ENCODE results near the gene CLTB.
A peak's percentile ranks its signal among the peaks of the same experiment; 100 is the strongest.

CLTB gene

DNA sequence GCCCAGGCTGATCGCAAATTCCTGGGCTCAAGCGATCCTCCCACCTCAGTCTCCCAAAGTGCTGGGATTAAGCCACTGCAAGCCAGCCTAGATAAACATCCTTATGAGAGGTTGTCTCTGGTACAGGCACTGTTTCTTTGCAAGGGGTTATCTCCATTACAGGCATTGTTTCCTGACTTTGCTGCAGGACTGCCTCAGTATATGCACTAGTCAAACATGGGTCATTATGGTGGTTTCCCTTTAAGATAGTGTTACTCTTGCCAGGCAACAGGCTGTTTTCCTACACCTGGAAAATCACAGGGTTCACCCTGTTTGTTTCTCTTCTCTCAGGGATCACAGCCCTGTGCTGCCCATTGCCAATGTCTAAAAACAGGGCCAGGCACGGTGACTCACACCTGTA lies 7.8 kb upstream of the CLTB start:
- TF ChIP-seq, protein P1, sequence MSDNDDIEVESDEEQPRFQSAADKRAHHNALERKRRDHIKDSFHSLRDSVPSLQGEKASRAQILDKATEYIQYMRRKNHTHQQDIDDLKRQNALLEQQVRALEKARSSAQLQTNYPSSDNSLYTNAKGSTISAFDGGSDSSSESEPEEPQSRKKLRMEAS (IDR thresholded peaks at IDR 0.05; ENCODE audit: low read depth, low read length), result no peak
- no peak for TF ChIP-seq POLR2A (IDR thresholded peaks at IDR 0.05; ENCODE audit: extremely low read depth, insufficient read length)
- no peak for TF ChIP-seq CTCF (IDR thresholded peaks at IDR 0.05; ENCODE audit: low read depth, low read length)
- no peak for TF ChIP-seq MYC (IDR thresholded peaks at IDR 0.05; ENCODE audit: low read depth, low read length)
- H3K4me3 ChIP-seq (ENCODE audit: low read depth, low read length), result no peak overlapping the region
- no peak for DNase-seq (ENCODE audit: low read depth)

- no peak for DNase-seq (ENCODE audit: low read depth)
- no peak overlapping the region for H3K4me3 ChIP-seq (ENCODE audit: low read depth, low read length)
- TF ChIP-seq POLR2A (IDR thresholded peaks at IDR 0.05; ENCODE audit: extremely low read depth, insufficient read length) (no peak), CTCF (IDR thresholded peaks at IDR 0.05; ENCODE audit: low read depth, low read length) (no peak), MYC (IDR thresholded peaks at IDR 0.05; ENCODE audit: low read depth, low read length) (no peak)
- TF ChIP-seq, protein P1 (IDR thresholded peaks at IDR 0.05; ENCODE audit: low read depth, low read length), result no peak
These were observed 4.7 kb upstream of the CLTB start for GRCh38 chr5:176420972-176421544.

DNA sequence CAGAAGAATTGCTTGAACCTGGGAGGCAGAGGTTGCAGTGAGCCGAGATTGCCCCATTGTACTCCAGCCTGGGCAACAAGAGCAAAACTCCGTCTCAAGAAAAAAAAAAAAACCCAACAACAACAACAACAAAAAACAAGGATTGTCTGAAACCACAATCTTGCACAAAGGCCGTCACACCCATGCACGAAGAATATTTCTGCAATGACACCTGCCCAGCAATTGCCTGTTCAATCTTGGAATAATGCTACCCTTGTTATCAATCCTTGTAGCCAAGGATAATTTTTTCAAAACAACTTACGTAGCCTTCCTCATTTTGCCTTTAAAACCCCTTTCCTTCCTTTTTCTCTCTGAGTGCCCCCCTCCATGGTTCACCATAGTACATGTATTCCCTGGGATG lies 3.7 kb upstream of the CLTB start:
- DNase-seq (ENCODE audit: low read depth), result no peak
- no peak overlapping the region for H3K4me3 ChIP-seq (ENCODE audit: low read depth, low read length)
- no peak for TF ChIP-seq MYC (IDR thresholded peaks at IDR 0.05; ENCODE audit: low read depth, low read length)
- TF ChIP-seq POLR2A (IDR thresholded peaks at IDR 0.05; ENCODE audit: extremely low read depth, insufficient read length), result no peak
- TF ChIP-seq, protein P1 (IDR thresholded peaks at IDR 0.05; ENCODE audit: low read depth, low read length), result no peak
- no peak for TF ChIP-seq CTCF (IDR thresholded peaks at IDR 0.05; ENCODE audit: low read depth, low read length)

DNA sequence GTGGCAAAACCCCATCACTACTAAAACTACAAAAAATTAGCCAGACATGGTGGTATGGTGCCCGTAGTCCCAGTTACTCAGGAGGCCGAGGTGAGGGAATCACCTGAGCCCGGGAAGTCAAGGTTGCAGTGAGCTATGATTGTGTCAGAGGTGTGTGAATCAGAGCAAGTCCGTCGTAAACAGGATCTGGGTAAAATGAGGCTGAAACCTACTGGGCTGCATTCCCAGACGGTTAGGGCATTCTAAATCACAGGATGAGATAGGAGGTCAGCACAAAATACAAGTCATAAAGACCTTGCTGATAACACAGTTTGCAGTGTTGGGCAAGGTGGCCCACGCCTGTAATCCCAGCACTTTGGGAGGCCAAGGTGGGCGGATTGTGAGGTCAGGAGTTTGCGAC lies 1.9 kb upstream of the CLTB start:
- TF ChIP-seq CTCF (IDR thresholded peaks at IDR 0.05; ENCODE audit: low read depth, low read length) (no peak), POLR2A (IDR thresholded peaks at IDR 0.05; ENCODE audit: extremely low read depth, insufficient read length) (no peak), MYC (IDR thresholded peaks at IDR 0.05; ENCODE audit: low read depth, low read length) (no peak)
- TF ChIP-seq, protein P1 (IDR thresholded peaks at IDR 0.05; ENCODE audit: low read depth, low read length), result no peak
- DNase-seq (ENCODE audit: low read depth), result no peak
- no peak overlapping the region for H3K4me3 ChIP-seq (ENCODE audit: low read depth, low read length)

- peak overlapping the region; percentile 42 for H3K4me3 ChIP-seq (ENCODE audit: low read depth, low read length)
- no peak for TF ChIP-seq MYC (IDR thresholded peaks at IDR 0.05; ENCODE audit: low read depth, low read length)
- TF ChIP-seq, protein P1 (IDR thresholded peaks at IDR 0.05; ENCODE audit: low read depth, low read length), result no peak
- TF ChIP-seq CTCF (IDR thresholded peaks at IDR 0.05; ENCODE audit: low read depth, low read length), result no peak
- TF ChIP-seq POLR2A (IDR thresholded peaks at IDR 0.05; ENCODE audit: extremely low read depth, insufficient read length), result no peak
- DNase-seq (ENCODE audit: low read depth), result no peak
These were observed 626 bp upstream of the CLTB start for GRCh38 chr5:176416965-176417364.

All from NB4 (cell line).